Progenitor cell of endocrine pancreas (in vitro differentiated cells): ENCODE results near the gene GOLGA8A. TPM values are rescaled to one million over a fixed set of nuclear protein-coding genes. Genes with fewer than 3 reads are reported as not detected.

Experiments used
- DNase-seq: peaks from one replicate; pipeline ENCODE4 v3.0.0; 2021; ENCODE audit warnings: low spot score; ENCODE audit not compliant: unreplicated experiment
- H3K27ac Mint-ChIP-seq: 2 replicates; pipeline ENCODE4 v1.8.0; 2021; ENCODE audit warnings: mild to moderate bottlenecking, moderate library complexity, mixed read lengths
- H3K27me3 Mint-ChIP-seq: 2 replicates; pipeline ENCODE4 v1.8.0; 2021; ENCODE audit warnings: mixed read lengths
- H3K36me3 Mint-ChIP-seq: 2 replicates; pipeline ENCODE4 v1.8.0; 2022; ENCODE audit warnings: mixed read lengths; ENCODE audit not compliant: insufficient read depth
- H3K4me1 Mint-ChIP-seq: 2 replicates; pipeline ENCODE4 v1.8.0; 2021; ENCODE audit warnings: low read depth, mixed read lengths
- H3K4me3 Mint-ChIP-seq: 2 replicates; pipeline ENCODE4 v1.8.0; 2021; ENCODE audit warnings: low read depth, mild to moderate bottlenecking, moderate library complexity, mixed read lengths
- H3K9me3 Mint-ChIP-seq: 2 replicates; pipeline ENCODE4 v1.8.0; 2021; ENCODE audit warnings: low read depth, mixed read lengths
- long read RNA-seq: library from polyadenylated mRNA; unstranded; transcript quantifications from one replicate; pipeline ENCODE4 v2.0.0, GENCODE V29; 2020
- total RNA-seq: library from RNA; stranded (reverse); gene quantifications from 2 replicates; pipeline ENCODE4 v1.2.1, GENCODE V29; 2021
- TF ChIP-seq, protein P1 (sequence below): fragments of 200-600 bp; sonication (generic); IDR thresholded peaks from one replicate; pipeline ENCODE4 v1.5.0; 2021; ENCODE audit warnings: antibody characterized with exemption, mild to moderate bottlenecking; ENCODE audit not compliant: unreplicated experiment

GOLGA8A gene, protein sequence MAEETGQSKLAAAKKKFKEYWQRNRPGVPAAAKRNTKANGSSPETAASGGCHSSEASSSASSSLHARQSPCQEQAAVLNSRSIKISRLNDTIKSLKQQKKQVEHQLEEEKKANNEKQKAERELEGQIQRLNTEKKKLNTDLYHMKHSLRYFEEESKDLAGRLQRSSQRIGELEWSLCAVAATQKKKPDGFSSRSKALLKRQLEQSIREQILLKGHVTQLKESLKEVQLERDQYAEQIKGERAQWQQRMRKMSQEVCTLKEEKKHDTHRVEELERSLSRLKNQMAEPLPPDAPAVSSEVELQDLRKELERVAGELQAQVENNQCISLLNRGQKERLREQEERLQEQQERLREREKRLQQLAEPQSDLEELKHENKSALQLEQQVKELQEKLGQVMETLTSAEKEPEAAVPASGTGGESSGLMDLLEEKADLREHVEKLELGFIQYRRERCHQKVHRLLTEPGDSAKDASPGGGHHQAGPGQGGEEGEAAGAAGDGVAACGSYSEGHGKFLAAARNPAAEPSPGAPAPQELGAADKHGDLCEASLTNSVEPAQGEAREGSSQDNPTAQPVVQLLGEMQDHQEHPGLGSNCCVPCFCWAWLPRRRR
- 160 and 161 TPM in 2 replicates for total RNA-seq
- long read RNA-seq, partial matches to known transcripts: 38 of 48 reads
- long read RNA-seq, other reads (novel, unspliced or antisense): 10 of 48 reads

DNA sequence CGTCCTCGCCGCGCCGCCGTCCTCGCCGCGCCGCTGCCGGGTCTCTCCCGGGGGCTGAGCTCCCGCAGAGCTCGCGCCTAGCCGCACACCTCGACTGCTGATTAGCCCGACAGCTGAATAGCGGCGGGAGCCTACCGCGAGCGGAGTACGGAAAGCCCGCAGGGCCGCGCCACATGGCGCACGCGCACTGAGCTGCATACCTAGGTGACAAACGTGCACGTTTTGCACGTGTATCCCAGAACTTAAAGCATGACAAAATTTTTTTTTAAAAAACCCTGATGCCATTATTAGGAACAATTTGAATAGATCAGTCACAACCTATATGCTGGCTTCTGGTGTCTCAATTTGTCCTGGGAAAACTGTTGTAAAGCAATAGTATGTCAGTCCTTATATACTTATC is at the start of gene GOLGA8A:
TSS of gene GOLGA8A (minus strand) at position 122 of the 400 bp plus-strand sequence. CDS start 48,117 bp downstream, outside the sequence.
- peak within 1 kb of the TSS; percentile 89 for H3K27ac Mint-ChIP-seq
- H3K9me3 Mint-ChIP-seq: peaks cover 3% of the 10 kb centered on the region
- peaks cover 5% of the 10 kb centered on the region for H3K4me1 Mint-ChIP-seq
- H3K4me3 Mint-ChIP-seq: peak within 1 kb of the TSS; percentile 85
- DNase-seq: peak; percentile 24
- no peaks in the 10 kb centered on the region for H3K36me3 Mint-ChIP-seq
- peaks cover 25% of the 10 kb centered on the region for H3K27me3 Mint-ChIP-seq
- TF ChIP-seq, protein P1, sequence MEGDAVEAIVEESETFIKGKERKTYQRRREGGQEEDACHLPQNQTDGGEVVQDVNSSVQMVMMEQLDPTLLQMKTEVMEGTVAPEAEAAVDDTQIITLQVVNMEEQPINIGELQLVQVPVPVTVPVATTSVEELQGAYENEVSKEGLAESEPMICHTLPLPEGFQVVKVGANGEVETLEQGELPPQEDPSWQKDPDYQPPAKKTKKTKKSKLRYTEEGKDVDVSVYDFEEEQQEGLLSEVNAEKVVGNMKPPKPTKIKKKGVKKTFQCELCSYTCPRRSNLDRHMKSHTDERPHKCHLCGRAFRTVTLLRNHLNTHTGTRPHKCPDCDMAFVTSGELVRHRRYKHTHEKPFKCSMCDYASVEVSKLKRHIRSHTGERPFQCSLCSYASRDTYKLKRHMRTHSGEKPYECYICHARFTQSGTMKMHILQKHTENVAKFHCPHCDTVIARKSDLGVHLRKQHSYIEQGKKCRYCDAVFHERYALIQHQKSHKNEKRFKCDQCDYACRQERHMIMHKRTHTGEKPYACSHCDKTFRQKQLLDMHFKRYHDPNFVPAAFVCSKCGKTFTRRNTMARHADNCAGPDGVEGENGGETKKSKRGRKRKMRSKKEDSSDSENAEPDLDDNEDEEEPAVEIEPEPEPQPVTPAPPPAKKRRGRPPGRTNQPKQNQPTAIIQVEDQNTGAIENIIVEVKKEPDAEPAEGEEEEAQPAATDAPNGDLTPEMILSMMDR: no peak

DNA sequence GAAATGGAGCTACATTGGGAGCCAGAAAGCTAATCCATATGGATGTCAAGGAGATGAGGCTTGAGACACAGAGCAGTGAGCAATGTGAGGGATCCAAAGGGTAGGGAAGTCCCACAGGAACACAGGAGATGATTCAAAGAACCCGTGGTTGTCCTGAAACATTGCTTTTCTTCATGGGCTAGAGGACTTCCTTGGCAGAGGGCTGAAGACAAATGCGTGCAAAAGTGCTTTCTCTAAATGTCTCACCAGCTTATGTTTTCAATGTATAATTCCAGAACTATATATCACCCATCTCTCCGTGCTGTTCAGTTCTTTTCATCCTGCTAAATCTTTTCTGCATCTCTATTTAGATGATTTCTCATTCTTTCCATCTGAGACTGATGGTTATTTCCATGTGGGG is 46.0 kb upstream of the GOLGA8A start:
- Mint-ChIP-seq H3K27ac (no peak overlapping the region), H3K36me3 (no peaks in the 10 kb centered on the region), H3K4me1 (no peaks in the 10 kb centered on the region), H3K9me3 (no peaks in the 10 kb centered on the region), H3K27me3 (peaks cover 47% of the 10 kb centered on the region), H3K4me3 (no peak overlapping the region)
- TF ChIP-seq, protein P1: no peak
- no peak for DNase-seq

DNA sequence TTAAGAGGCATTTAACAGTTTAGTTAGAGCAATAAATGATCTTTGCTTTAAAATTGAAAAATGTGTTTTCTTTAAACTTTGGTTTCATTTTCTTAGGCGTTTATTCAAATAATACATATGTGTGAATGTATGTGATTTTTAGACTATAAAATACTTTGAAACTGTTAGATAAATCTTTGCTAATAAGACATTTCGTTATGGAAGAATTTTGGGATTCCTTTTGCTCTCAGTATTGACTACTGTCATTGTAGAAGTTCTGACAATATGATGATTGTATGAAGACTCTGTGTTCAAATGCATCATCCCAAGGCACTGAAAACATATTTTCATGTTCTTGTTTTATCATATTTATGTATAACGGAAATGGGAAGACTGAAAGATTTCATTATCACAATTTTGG is 43.8 kb upstream of the GOLGA8A start:
- DNase-seq: no peak
- no peaks in the 10 kb centered on the region for H3K4me1 Mint-ChIP-seq
- TF ChIP-seq, protein P1: no peak
- H3K4me3 Mint-ChIP-seq: no peak overlapping the region
- H3K9me3 Mint-ChIP-seq: no peaks in the 10 kb centered on the region
- H3K27me3 Mint-ChIP-seq: peaks cover 41% of the 10 kb centered on the region
- H3K36me3 Mint-ChIP-seq: no peaks in the 10 kb centered on the region
- no peak overlapping the region for H3K27ac Mint-ChIP-seq

DNA sequence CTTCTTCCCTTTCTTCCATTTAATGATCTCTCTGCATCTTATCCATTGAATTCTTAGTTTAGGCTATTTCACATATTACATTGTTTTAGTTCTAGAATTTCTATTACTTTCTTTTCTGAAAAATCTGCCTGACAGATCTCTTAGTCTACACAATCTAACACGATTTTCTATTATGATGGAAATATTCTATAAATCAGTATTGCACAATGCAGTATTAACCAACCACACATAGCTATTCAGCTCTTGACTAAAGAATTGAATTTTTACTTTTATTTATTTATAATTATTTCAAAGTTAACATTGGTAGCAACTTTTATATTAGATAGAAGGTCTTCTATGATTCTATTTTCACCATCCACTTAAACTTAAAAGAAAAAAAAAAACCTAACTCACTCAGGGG is 36.2 kb upstream of the GOLGA8A start:
- peaks cover 13% of the 10 kb centered on the region for H3K27me3 Mint-ChIP-seq
- H3K9me3 Mint-ChIP-seq: no peaks in the 10 kb centered on the region
- H3K36me3 Mint-ChIP-seq: no peaks in the 10 kb centered on the region
- no peak overlapping the region for H3K4me3 Mint-ChIP-seq
- H3K4me1 Mint-ChIP-seq: no peaks in the 10 kb centered on the region
- TF ChIP-seq, protein P1: no peak
- DNase-seq: no peak
- H3K27ac Mint-ChIP-seq: no peak overlapping the region

DNA sequence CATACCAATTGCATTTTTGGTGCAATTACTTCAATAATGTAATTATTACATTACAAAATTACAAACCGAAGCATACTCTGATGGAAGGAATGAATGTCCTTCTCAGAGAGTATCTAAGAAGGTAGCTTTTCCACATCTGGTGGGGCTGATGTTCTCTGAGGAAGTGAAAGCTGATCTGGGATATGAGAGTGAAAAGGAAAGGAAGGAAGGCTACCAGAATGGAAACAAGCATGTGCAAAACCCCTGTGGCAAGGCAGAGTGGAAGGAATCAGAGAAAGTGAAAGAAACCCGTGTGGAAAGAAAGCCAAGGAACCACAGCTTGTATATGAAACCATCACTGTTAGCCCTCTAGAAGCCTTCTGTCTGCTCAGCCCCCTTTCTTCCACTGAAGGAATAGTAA is 35.3 kb upstream of the GOLGA8A start:
- no peak for DNase-seq
- H3K27me3 Mint-ChIP-seq: peaks cover 13% of the 10 kb centered on the region
- H3K4me3 Mint-ChIP-seq: no peak overlapping the region
- TF ChIP-seq, protein P1: no peak
- H3K36me3 Mint-ChIP-seq: no peaks in the 10 kb centered on the region
- no peaks in the 10 kb centered on the region for H3K4me1 Mint-ChIP-seq
- H3K27ac Mint-ChIP-seq: no peak overlapping the region
- H3K9me3 Mint-ChIP-seq: no peaks in the 10 kb centered on the region
